Progenitor cell of endocrine pancreas (in vitro differentiated cells): Measurements from ENCODE around the gene SPAM1. TPM values are rescaled to one million over a fixed set of nuclear protein-coding genes. Genes with fewer than 3 reads are reported as not detected.

ENCODE experiments used
- DNase-seq: peaks from one replicate; pipeline ENCODE4 v3.0.0; 2021; ENCODE audit warnings: low spot score; ENCODE audit not compliant: unreplicated experiment
- H3K27ac Mint-ChIP-seq: 2 replicates; pipeline ENCODE4 v1.8.0; 2021; ENCODE audit warnings: mild to moderate bottlenecking, moderate library complexity, mixed read lengths
- H3K27me3 Mint-ChIP-seq: 2 replicates; pipeline ENCODE4 v1.8.0; 2021; ENCODE audit warnings: mixed read lengths
- H3K36me3 Mint-ChIP-seq: 2 replicates; pipeline ENCODE4 v1.8.0; 2022; ENCODE audit warnings: mixed read lengths; ENCODE audit not compliant: insufficient read depth
- H3K4me1 Mint-ChIP-seq: 2 replicates; pipeline ENCODE4 v1.8.0; 2021; ENCODE audit warnings: low read depth, mixed read lengths
- H3K4me3 Mint-ChIP-seq: 2 replicates; pipeline ENCODE4 v1.8.0; 2021; ENCODE audit warnings: low read depth, mild to moderate bottlenecking, moderate library complexity, mixed read lengths
- H3K9me3 Mint-ChIP-seq: 2 replicates; pipeline ENCODE4 v1.8.0; 2021; ENCODE audit warnings: low read depth, mixed read lengths
- long read RNA-seq: library from polyadenylated mRNA; unstranded; transcript quantifications from one replicate; pipeline ENCODE4 v2.0.0, GENCODE V29; 2020
- total RNA-seq: library from RNA; stranded (reverse); gene quantifications from 2 replicates; pipeline ENCODE4 v1.2.1, GENCODE V29; 2021
- TF ChIP-seq, protein P1 (sequence below): fragments of 200-600 bp; sonication (generic); IDR thresholded peaks from one replicate; pipeline ENCODE4 v1.5.0; 2021; ENCODE audit warnings: antibody characterized with exemption, mild to moderate bottlenecking; ENCODE audit not compliant: unreplicated experiment

The SPAM1 gene, protein sequence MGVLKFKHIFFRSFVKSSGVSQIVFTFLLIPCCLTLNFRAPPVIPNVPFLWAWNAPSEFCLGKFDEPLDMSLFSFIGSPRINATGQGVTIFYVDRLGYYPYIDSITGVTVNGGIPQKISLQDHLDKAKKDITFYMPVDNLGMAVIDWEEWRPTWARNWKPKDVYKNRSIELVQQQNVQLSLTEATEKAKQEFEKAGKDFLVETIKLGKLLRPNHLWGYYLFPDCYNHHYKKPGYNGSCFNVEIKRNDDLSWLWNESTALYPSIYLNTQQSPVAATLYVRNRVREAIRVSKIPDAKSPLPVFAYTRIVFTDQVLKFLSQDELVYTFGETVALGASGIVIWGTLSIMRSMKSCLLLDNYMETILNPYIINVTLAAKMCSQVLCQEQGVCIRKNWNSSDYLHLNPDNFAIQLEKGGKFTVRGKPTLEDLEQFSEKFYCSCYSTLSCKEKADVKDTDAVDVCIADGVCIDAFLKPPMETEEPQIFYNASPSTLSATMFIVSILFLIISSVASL
- total RNA-seq: not detected in 2 replicates
- long read RNA-seq: 0 reads

DNA sequence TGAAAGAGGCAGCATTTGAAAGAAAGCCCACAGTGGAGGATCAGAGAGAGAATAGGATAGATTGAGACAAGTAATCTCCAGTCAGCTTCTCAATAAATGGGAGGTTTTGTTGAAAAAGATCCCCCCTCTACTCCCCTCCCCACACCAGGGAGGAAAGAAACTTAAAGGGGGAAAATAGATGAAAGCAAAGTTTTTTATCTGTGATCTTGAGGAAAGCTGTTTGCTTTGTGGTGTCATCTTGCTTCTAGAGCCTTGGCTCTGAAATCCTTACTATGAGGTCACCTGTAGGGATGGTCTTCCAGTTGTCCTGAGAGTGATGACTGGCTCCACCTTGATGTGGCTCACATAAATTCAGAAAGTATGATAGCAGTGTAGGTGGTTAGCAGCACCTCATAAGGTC is at the start of gene SPAM1:
TSS of gene SPAM1 (plus strand) at position 301 of the 400 bp plus-strand sequence. CDS start 28,330 bp downstream, outside the sequence.
- TF ChIP-seq, protein P1, sequence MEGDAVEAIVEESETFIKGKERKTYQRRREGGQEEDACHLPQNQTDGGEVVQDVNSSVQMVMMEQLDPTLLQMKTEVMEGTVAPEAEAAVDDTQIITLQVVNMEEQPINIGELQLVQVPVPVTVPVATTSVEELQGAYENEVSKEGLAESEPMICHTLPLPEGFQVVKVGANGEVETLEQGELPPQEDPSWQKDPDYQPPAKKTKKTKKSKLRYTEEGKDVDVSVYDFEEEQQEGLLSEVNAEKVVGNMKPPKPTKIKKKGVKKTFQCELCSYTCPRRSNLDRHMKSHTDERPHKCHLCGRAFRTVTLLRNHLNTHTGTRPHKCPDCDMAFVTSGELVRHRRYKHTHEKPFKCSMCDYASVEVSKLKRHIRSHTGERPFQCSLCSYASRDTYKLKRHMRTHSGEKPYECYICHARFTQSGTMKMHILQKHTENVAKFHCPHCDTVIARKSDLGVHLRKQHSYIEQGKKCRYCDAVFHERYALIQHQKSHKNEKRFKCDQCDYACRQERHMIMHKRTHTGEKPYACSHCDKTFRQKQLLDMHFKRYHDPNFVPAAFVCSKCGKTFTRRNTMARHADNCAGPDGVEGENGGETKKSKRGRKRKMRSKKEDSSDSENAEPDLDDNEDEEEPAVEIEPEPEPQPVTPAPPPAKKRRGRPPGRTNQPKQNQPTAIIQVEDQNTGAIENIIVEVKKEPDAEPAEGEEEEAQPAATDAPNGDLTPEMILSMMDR: no peak
- no peak for DNase-seq
- H3K36me3 Mint-ChIP-seq: no peaks in the 10 kb centered on the region
- no peak within 1 kb of the TSS for H3K27ac Mint-ChIP-seq
- peaks cover 23% of the 10 kb centered on the region for H3K4me1 Mint-ChIP-seq
- no peaks in the 10 kb centered on the region for H3K27me3 Mint-ChIP-seq
- H3K9me3 Mint-ChIP-seq: no peaks in the 10 kb centered on the region
- H3K4me3 Mint-ChIP-seq: no peak within 1 kb of the TSS

DNA sequence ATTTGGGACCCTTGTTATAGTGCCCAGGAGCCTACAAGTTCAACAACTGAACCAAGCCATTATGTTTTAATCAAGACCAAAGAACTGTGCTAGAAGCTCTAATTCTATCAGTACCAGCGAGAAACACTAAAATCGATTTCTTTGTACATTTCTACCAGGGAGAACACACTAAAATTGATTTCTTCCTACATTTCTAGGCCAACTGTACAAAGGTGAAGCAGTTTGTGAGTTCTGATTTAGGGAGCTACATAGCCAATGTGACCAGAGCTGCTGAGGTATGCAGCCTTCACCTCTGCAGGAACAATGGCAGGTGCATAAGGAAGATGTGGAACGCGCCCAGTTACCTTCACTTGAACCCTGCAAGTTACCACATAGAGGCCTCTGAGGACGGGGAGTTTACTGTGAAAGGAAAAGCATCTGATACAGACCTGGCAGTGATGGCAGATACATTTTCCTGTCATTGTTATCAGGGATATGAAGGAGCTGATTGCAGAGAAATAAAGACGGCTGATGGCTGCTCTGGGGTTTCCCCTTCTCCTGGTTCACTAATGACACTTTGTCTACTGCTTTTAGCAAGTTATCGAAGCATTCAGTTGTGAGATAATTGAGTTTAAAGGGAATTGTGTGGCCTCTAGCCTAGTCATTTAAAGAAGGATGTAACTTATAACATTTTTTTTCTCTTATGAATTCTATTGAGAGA is 48.3 kb upstream of the SPAM1 start:
- Mint-ChIP-seq H3K27me3 (no peaks in the 10 kb centered on the region), H3K9me3 (no peaks in the 10 kb centered on the region), H3K27ac (no peak overlapping the region), H3K36me3 (no peaks in the 10 kb centered on the region), H3K4me1 (peaks cover 2% of the 10 kb centered on the region), H3K4me3 (no peak overlapping the region)
- TF ChIP-seq, protein P1: no peak
- no peak for DNase-seq

DNA sequence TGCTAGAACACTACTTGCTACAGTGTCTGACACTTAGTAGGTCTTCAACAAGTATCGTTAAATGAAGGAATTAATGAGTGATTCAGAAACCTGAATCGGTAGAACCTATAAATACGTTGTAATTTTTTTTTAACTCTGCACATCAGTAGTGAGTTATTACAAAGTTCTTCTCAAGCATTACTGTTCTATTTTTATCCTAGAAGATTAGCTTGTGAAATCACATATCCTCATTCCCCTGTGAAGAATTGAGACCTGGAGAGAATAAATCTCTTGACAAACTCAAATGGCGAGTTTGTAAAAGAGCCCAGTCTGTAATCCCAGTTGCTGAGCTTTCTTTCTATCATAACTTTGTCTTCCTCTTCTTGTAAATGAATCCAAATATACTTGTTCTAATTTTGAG is 45.4 kb upstream of the SPAM1 start:
- Mint-ChIP-seq H3K4me3 (no peak overlapping the region), H3K27ac (no peak overlapping the region), H3K36me3 (no peaks in the 10 kb centered on the region), H3K4me1 (no peaks in the 10 kb centered on the region), H3K9me3 (no peaks in the 10 kb centered on the region), H3K27me3 (no peaks in the 10 kb centered on the region)
- DNase-seq: no peak
- TF ChIP-seq, protein P1: no peak

DNA sequence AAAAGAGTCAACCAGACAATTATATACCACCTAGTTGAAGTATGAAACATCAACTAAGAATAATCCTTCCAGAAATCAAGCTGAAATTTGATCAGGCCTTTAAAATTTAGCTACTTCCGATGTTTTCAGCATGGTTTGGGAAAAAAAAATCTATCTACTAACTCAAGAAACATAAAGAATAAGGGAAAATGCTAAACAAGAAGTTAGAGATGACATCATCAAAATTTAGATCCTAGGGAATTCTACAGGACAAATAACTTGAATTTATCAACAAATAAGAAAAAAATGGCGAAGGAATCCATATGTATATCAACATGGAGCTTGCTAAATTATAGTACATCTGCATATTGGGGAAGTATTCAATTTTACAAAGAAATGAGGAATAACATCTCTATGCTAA is 43.7 kb upstream of the SPAM1 start:
- no peak for DNase-seq
- Mint-ChIP-seq H3K9me3 (peaks cover under 1% of the 10 kb centered on the region), H3K4me3 (no peak overlapping the region), H3K27me3 (no peaks in the 10 kb centered on the region), H3K4me1 (no peaks in the 10 kb centered on the region), H3K27ac (no peak overlapping the region), H3K36me3 (no peaks in the 10 kb centered on the region)
- TF ChIP-seq, protein P1: no peak

DNA sequence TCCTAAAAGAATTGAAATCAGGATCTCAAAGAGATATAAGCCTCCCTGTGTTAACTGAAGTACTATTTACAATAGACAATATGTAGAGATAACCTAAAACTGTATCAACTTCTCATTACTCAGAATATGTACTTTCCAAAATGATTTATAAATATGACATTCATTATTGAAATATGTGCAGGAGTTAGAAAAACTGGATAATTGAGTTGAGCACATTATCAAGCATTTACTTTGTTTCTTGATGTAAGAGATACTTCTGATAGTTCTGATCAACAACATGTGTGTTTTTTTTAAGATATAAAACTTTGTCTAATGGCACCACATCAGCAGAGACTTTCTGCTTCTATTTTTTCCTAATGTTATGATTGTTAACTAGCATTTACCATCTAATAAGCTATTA is 41.9 kb upstream of the SPAM1 start:
- Mint-ChIP-seq H3K4me1 (no peaks in the 10 kb centered on the region), H3K27ac (no peak overlapping the region), H3K27me3 (no peaks in the 10 kb centered on the region), H3K9me3 (peaks cover 6% of the 10 kb centered on the region), H3K36me3 (no peaks in the 10 kb centered on the region), H3K4me3 (no peak overlapping the region)
- TF ChIP-seq, protein P1: no peak
- no peak for DNase-seq
